ENCODE data around the gene SLC16A4. TPM values are rescaled to one million over a fixed set of nuclear protein-coding genes. Genes with fewer than 3 reads are reported as not detected.
A peak's percentile ranks its signal among the peaks of the same experiment; 100 is the strongest.
"Not testable (repeated sequence)": the region's sequence is repeated elsewhere in the genome, so short reads cannot be mapped to it uniquely, and the experiment has no call there.

Gene SLC16A4
- total RNA-seq, 1 donor from 2014 or later = 7.2 TPM

- DNase-seq (ENCODE audit: low spot score) = no peak
Measured at GRCh38 chr1:110409316-110409715, 18.5 kb upstream of the SLC16A4 start.

GRCh38 chr1:110408488-110408887 is 17.7 kb upstream of the SLC16A4 start:
- DNase-seq (ENCODE audit: low spot score) = no peak

GRCh38 chr1:110407260-110408210 is 16.7 kb upstream of the SLC16A4 start, which contains the start of gene LAMTOR5:
Gene LAMTOR5 (minus strand): TSS chr1:110407694. CDS start chr1:110407620, 74 bp downstream.
- DNase-seq (ENCODE audit: low spot score) = peak; percentile 97

GRCh38 chr1:110406407-110406806 is 15.6 kb upstream of the SLC16A4 start:
- not testable (repeated sequence) for DNase-seq (ENCODE audit: low spot score)

- DNase-seq (ENCODE audit: low spot score) = no peak
Measured at GRCh38 chr1:110404401-110404800, 13.6 kb upstream of the SLC16A4 start.

GRCh38 chr1:110403805-110404204 is 13.0 kb upstream of the SLC16A4 start:
- no peak for DNase-seq (ENCODE audit: low spot score)

- not testable (repeated sequence) for DNase-seq (ENCODE audit: low spot score)
Measured at GRCh38 chr1:110396259-110396958, 5.6 kb upstream of the SLC16A4 start.

- no peak for DNase-seq (ENCODE audit: low spot score)
Measured at GRCh38 chr1:110394493-110394820, 3.6 kb upstream of the SLC16A4 start.

- DNase-seq (ENCODE audit: low spot score) = no peak
Measured at GRCh38 chr1:110393691-110394492, 3.1 kb upstream of the SLC16A4 start.

- no peak for DNase-seq (ENCODE audit: low spot score)
Measured at GRCh38 chr1:110393286-110393685, 2.5 kb upstream of the SLC16A4 start.

- DNase-seq (ENCODE audit: low spot score) = no peak
Measured at GRCh38 chr1:110390096-110390495, 730 bp downstream of the SLC16A4 start.

GRCh38 chr1:110387048-110387754 is 3.6 kb downstream of the SLC16A4 start:
- DNase-seq (ENCODE audit: low spot score) = no peak

- DNase-seq (ENCODE audit: low spot score) = no peak
Measured at GRCh38 chr1:110385369-110385768, 5.5 kb downstream of the SLC16A4 start.

- no peak for DNase-seq (ENCODE audit: low spot score)
Measured at GRCh38 chr1:110384581-110385321, 6.1 kb downstream of the SLC16A4 start.

- no peak for DNase-seq (ENCODE audit: low spot score)
Measured at GRCh38 chr1:110383251-110383990, 7.4 kb downstream of the SLC16A4 start.

GRCh38 chr1:110380672-110381283 is 10.0 kb downstream of the SLC16A4 start:
- DNase-seq (ENCODE audit: low spot score) = no peak

- no peak for DNase-seq (ENCODE audit: low spot score)
Measured at GRCh38 chr1:110375490-110375889, 15.3 kb downstream of the SLC16A4 start.

GRCh38 chr1:110370827-110371226 is 20.0 kb downstream of the SLC16A4 start:
- no peak for DNase-seq (ENCODE audit: low spot score)

- DNase-seq (ENCODE audit: low spot score) = no peak
Measured at GRCh38 chr1:110364221-110364620, 26.6 kb downstream of the SLC16A4 start.
